IMR-90 (cell line): ENCODE results near the gene DGKD. TPM values are rescaled to one million over a fixed set of nuclear protein-coding genes. Genes with fewer than 3 reads are reported as not detected.

ENCODE experiments used
- ATAC-seq: fragments of 200-7000 bp; cut with Tn5 transposase; 2 replicates; pipeline ENCODE4 v1.9.1; 2020; ENCODE audit warnings: low read depth, mild to moderate bottlenecking, moderate library complexity
- BruUV-seq: library from RNA; stranded (reverse); fragments of 400-500 nt; replicated peaks from 2 replicates; lab custom pipeline; 2021; lab: Mats Ljungman, UMichigan
- CTCF ChIA-PET: fragments of 300-600 bp; formaldehyde crosslinking; extraction: SDS; loops from one replicate; lab custom pipeline; 2021; ENCODE audit warnings: antibody characterized with exemption; lab: Yijun Ruan, JAX
- POLR2A ChIA-PET: fragments of 300-600 bp; sonication (Branson Sonifier 250); formaldehyde crosslinking; loops from one replicate; lab custom pipeline; 2022; ENCODE audit warnings: antibody characterized with exemption; ENCODE audit not compliant: unreplicated experiment; lab: Charles Lee
- DNase-seq: peaks from one replicate; pipeline ENCODE4 v3.0.0; 2013
- H2AFZ ChIP-seq: replicated peaks from 2 replicates; pipeline ENCODE3; 2013; ENCODE audit warnings: low read length, mild to moderate bottlenecking; ENCODE audit not compliant: poor library complexity
- H2AK5ac ChIP-seq: 2 replicates; pipeline ENCODE4 v1.6.1; 2013; ENCODE audit warnings: low read depth, low read length, inconsistent platforms
- H2AK9ac ChIP-seq: replicated peaks from 2 replicates; pipeline ENCODE3; 2013; ENCODE audit warnings: mild to moderate bottlenecking, low read depth, low read length, moderate library complexity; ENCODE audit not compliant: poor library complexity
- H2BK120ac ChIP-seq: 2 replicates; pipeline ENCODE4 v1.6.1; 2013; ENCODE audit warnings: low read depth, low read length, inconsistent platforms
- H2BK15ac ChIP-seq: 3 replicates; pipeline ENCODE4 v1.6.1; 2013; ENCODE audit warnings: low read depth, low read length, inconsistent platforms
- H2BK20ac ChIP-seq: 2 replicates; pipeline ENCODE4 v1.6.1; 2013; ENCODE audit warnings: low read depth, mild to moderate bottlenecking, inconsistent platforms, low read length, moderate library complexity
- H2BK5ac ChIP-seq: 2 replicates; pipeline ENCODE4 v1.6.1; 2013; ENCODE audit warnings: mild to moderate bottlenecking, low read depth, low read length, inconsistent platforms; ENCODE audit not compliant: poor library complexity, severe bottlenecking
- H3K14ac ChIP-seq: replicated peaks from 2 replicates; pipeline ENCODE4 v1.6.1; 2013; ENCODE audit warnings: low read depth, low read length, inconsistent platforms
- H3K18ac ChIP-seq: 2 replicates; pipeline ENCODE4 v1.6.1; 2013; ENCODE audit warnings: low read depth, low read length, control low read depth
- H3K23ac ChIP-seq: 2 replicates; pipeline ENCODE4 v1.6.1; 2013; ENCODE audit warnings: low read depth, low read length, inconsistent platforms
- H3K27ac ChIP-seq: 2 replicates; pipeline ENCODE4 v1.5.1; 2013; ENCODE audit warnings: mild to moderate bottlenecking, control low read depth, low read length; ENCODE audit not compliant: insufficient read depth
- H3K27me3 ChIP-seq: 2 replicates; pipeline ENCODE4 v1.6.1; 2013; ENCODE audit warnings: low read length; ENCODE audit not compliant: control insufficient read depth, insufficient read depth
- H3K36me3 ChIP-seq: 2 replicates; pipeline ENCODE4 v1.6.1; 2013; ENCODE audit warnings: low read length, mixed read lengths; ENCODE audit not compliant: control insufficient read depth, insufficient read depth
- H3K4ac ChIP-seq: 2 replicates; pipeline ENCODE4 v1.6.1; 2013; ENCODE audit warnings: low read depth, low read length, inconsistent platforms
- H3K4me1 ChIP-seq: 2 replicates; pipeline ENCODE4 v1.6.1; 2013; ENCODE audit warnings: low read length, mixed read lengths; ENCODE audit not compliant: control insufficient read depth, insufficient read depth
- H3K4me2 ChIP-seq: 2 replicates; pipeline ENCODE4 v1.6.1; 2013; ENCODE audit warnings: low read depth, mild to moderate bottlenecking, control low read depth, low read length, moderate library complexity
- H3K4me3 ChIP-seq: 2 replicates; pipeline ENCODE4 v1.5.1; 2013; ENCODE audit warnings: low read depth, mild to moderate bottlenecking, control low read depth, low read length, moderate library complexity; ENCODE audit not compliant: insufficient read depth
- H3K56ac ChIP-seq: 2 replicates; pipeline ENCODE4 v1.6.1; 2013; ENCODE audit warnings: low read length, inconsistent platforms; ENCODE audit not compliant: insufficient read depth; ENCODE audit errors: extremely low read depth
- H3K79me1 ChIP-seq, 2 experiments: 2 replicates each; pipeline ENCODE4 v1.6.1; 2013; ENCODE audit warnings: low read length in 2 of 2, inconsistent platforms in 1 of 2, low read depth in 1 of 2
- H3K9ac ChIP-seq: 2 replicates; pipeline ENCODE4 v1.6.1; 2013; ENCODE audit warnings: low read depth, low read length, control low read depth
- H3K9me1 ChIP-seq: 2 replicates; pipeline ENCODE4 v1.6.1; 2013; ENCODE audit warnings: low read length, inconsistent platforms; ENCODE audit not compliant: insufficient read depth
- H3K9me3 ChIP-seq: 2 replicates; pipeline ENCODE4 v1.6.1; 2013; ENCODE audit warnings: low read length; ENCODE audit not compliant: control insufficient read depth, insufficient read depth
- H4K20me1 ChIP-seq: 2 replicates; pipeline ENCODE4 v1.6.1; 2013; ENCODE audit warnings: low read length, inconsistent platforms; ENCODE audit not compliant: insufficient read depth
- H4K5ac ChIP-seq: 2 replicates; pipeline ENCODE4 v1.6.1; 2013; ENCODE audit warnings: mild to moderate bottlenecking, low read depth, low read length, control low read depth
- H4K8ac ChIP-seq, 2 experiments: 2 replicates each; pipeline ENCODE4 v1.6.1; 2013; ENCODE audit warnings: low read depth in 2 of 2, low read length in 2 of 2, control low read depth in 1 of 2, inconsistent platforms in 1 of 2
- H4K91ac ChIP-seq: 2 replicates; pipeline ENCODE4 v1.6.1; 2013; ENCODE audit warnings: low read depth, low read length, inconsistent platforms; ENCODE audit not compliant: insufficient read depth
- BHLHE40 ChIP-seq: fragments of 150-350 bp; IDR thresholded peaks from 2 replicates; pipeline ENCODE4 v1.6.1; 2016; ENCODE audit warnings: mild to moderate bottlenecking, low read depth, low read length
- CEBPB ChIP-seq: IDR thresholded peaks from 2 replicates; pipeline ENCODE4 v1.6.1; 2012; ENCODE audit warnings: low read depth, low read length, improper control_type of control experiment
- CHD1 ChIP-seq: IDR thresholded peaks from 2 replicates; pipeline ENCODE4 v1.6.1; 2012; ENCODE audit warnings: low read depth, low read length, improper control_type of control experiment
- CTCF ChIP-seq: conservative IDR thresholded peaks from 2 replicates; pipeline ENCODE4 v1.5.1; 2012; ENCODE audit warnings: mild to moderate bottlenecking, low read depth, low read length, improper control_type of control experiment
- ELK1 ChIP-seq: fragments of 150-350 bp; IDR thresholded peaks from 2 replicates; pipeline ENCODE4 v1.6.1; 2016; ENCODE audit warnings: low read depth, mild to moderate bottlenecking, low read length, moderate library complexity, borderline replicate concordance
- FOS ChIP-seq: fragments of 150-350 bp; IDR thresholded peaks from 2 replicates; pipeline ENCODE4 v1.6.1; 2016; ENCODE audit warnings: low read depth, low read length
- MAFK ChIP-seq: IDR thresholded peaks from 2 replicates; pipeline ENCODE4 v1.6.1; 2012; ENCODE audit warnings: low read depth, low read length, improper control_type of control experiment
- MAZ ChIP-seq: IDR thresholded peaks from 2 replicates; pipeline ENCODE4 v1.6.1; 2012; ENCODE audit warnings: low read depth, mild to moderate bottlenecking, low read length, improper control_type of control experiment, moderate library complexity, borderline replicate concordance
- NFE2L2 ChIP-seq: fragments of 150-350 bp; IDR thresholded peaks from 2 replicates; pipeline ENCODE4 v1.6.1; 2016; ENCODE audit warnings: low read depth, mild to moderate bottlenecking, low read length
- POLR2A ChIP-seq: IDR thresholded peaks from 2 replicates; pipeline ENCODE4 v1.6.1; 2012; ENCODE audit warnings: mild to moderate bottlenecking, low read depth, low read length
- RAD21 ChIP-seq: IDR thresholded peaks from 2 replicates; pipeline ENCODE4 v1.6.1; 2012; ENCODE audit warnings: low read length, improper control_type of control experiment
- RCOR1 ChIP-seq: IDR thresholded peaks from 2 replicates; pipeline ENCODE4 v1.6.1; 2012; ENCODE audit warnings: mild to moderate bottlenecking, low read length, improper control_type of control experiment; ENCODE audit not compliant: insufficient replicate concordance
- RFX5 ChIP-seq: IDR thresholded peaks from 2 replicates; pipeline ENCODE4 v1.8.0; 2012; ENCODE audit warnings: low read depth, mild to moderate bottlenecking, low read length, moderate library complexity
- SMC3 ChIP-seq: fragments of 150-350 bp; IDR thresholded peaks from 2 replicates; pipeline ENCODE4 v1.6.1; 2016; ENCODE audit warnings: low read depth, mild to moderate bottlenecking, antibody characterized with exemption, low read length, moderate library complexity
- USF2 ChIP-seq: fragments of 150-350 bp; IDR thresholded peaks from 2 replicates; pipeline ENCODE4 v1.6.1; 2017; ENCODE audit warnings: mild to moderate bottlenecking, antibody characterized with exemption, low read length, low read depth
- WGBS, 2 experiments: methylation state at CpG; one replicate each; pipeline versions ENCODE4 v1.1.5 to v1.1.7; 2013; ENCODE audit warnings: missing lambda C conversion rate in 2 of 2; ENCODE audit not compliant: insufficient read length in 1 of 2; ENCODE audit errors: extremely low coverage in 2 of 2; 5-methylcytosine and 5-hydroxymethylcytosine counted together
- dilution Hi-C: fragments of 300-500 bp; cut with HindIII; formaldehyde crosslinking; loops from one replicate; pipeline ENCODE4 v1.14.3; 2018; ENCODE audit warnings: low sequenced_read_pairs; ENCODE audit not compliant: unreplicated experiment
- in situ Hi-C: fragments of 300-500 bp; cut with MboI; formaldehyde crosslinking; loops from 3 replicates; pipeline ENCODE4 v1.14.3; 2019; ENCODE audit warnings: low sequenced_read_pairs, inconsistent platforms, mixed read lengths
- intact Hi-C: fragments of 100-400 bp; cut with micrococcal nuclease; formaldehyde crosslinking; loops from 2 replicates; pipeline ENCODE4 v1.10.0; 2022
- polyA plus RNA-seq, 3 experiments: library from polyadenylated mRNA; depleted of rRNA; stranded (reverse); fragments of >200 nt; gene quantifications; 2 replicates each; pipeline ENCODE4 v1.2.3, GENCODE V29; 2012; ENCODE audit warnings: low replicate concordance in 1 of 3
- total RNA-seq: library from RNA; depleted of rRNA; stranded (reverse); fragments of >200 nt; gene quantifications from 2 replicates; pipeline ENCODE4 v1.2.3, GENCODE V29; 2012

The DGKD gene
- total and polyA plus RNA-seq, 2 of the 4 experiments (the other 2 are of a cell fraction), result 6.5 to 10.1 TPM

GRCh38 chr2:233447506-233448219, 93.4 kb downstream of the DGKD start:
- intact Hi-C loops, result loop anchor here (1.0 kb wide), 1 partner anchor 267 kb away; no protein-coding TSS in a partner anchor
- TF ChIP-seq RFX5, result no peak
- no peak for TF ChIP-seq USF2
- no peak for TF ChIP-seq FOS
- TF ChIP-seq CTCF, result no peak
- no peak for TF ChIP-seq MAZ
- no peak for TF ChIP-seq NFE2L2
- TF ChIP-seq RCOR1, result no peak
- no peak for TF ChIP-seq RAD21
- no peak for TF ChIP-seq BHLHE40
- no peak for TF ChIP-seq SMC3
- TF ChIP-seq MAFK, result no peak
- TF ChIP-seq CEBPB, result no peak
- TF ChIP-seq POLR2A, result no peak
- no peak for TF ChIP-seq CHD1
- no peak for TF ChIP-seq ELK1

More at GRCh38 chr2:233447506-233448219, 93.4 kb downstream of the DGKD start:
- Histone ChIP-seq H2BK120ac (no peak overlapping the region), H3K4me1 (no peaks in the 10 kb centered on the region), H3K9me1 (peaks cover 2% of the 10 kb centered on the region; the same call in 1 of the 2 replicates), H3K56ac (no peak overlapping the region), H4K20me1 (no peaks in the 10 kb centered on the region), H2AFZ (no peak overlapping the region), H2BK5ac (no peak overlapping the region), H3K23ac (no peak overlapping the region), H3K9ac (no peak overlapping the region), H2BK20ac (no peak overlapping the region), H3K4ac (no peak overlapping the region), H3K9me3 (no peaks in the 10 kb centered on the region), H3K4me3 (no peak overlapping the region), H3K27ac (no peak overlapping the region), H2AK5ac (no peak overlapping the region), H4K8ac (no peak overlapping the region), H3K36me3 (peaks cover 27% of the 10 kb centered on the region), H3K18ac (no peak overlapping the region), H4K5ac (no peak overlapping the region), H3K27me3 (no peaks in the 10 kb centered on the region), H4K91ac (no peak overlapping the region), H2AK9ac (no peak overlapping the region), H2BK15ac (no peak overlapping the region), H3K14ac (no peak overlapping the region), H3K4me2 (no peak overlapping the region), H3K79me1 (no peaks in the 10 kb centered on the region)
- in situ Hi-C loops, result loop anchor here (5.0 to 10.0 kb wide), 3 partner anchors 95 to 265 kb away; partner anchors contain the start of genes DGKD and UGT1A5
- no TSS peak for BruUV-seq
- DNase-seq (no peak), ATAC-seq (no peak)
- dilution Hi-C loops, result no loop called here
- ChIA-PET POLR2A (no interaction called here), CTCF (interaction anchor here (0.7 to 1.4 kb wide), 2 partner anchors 385 to 482 kb away, joined by 3 to 4 read pairs; no protein-coding TSS in a partner anchor)
- WGBS, 2 experiments, result 80% methylated on average over 1 of the region's 15 CpGs; no CpG with 5 or more reads in 1 of the 2 experiments
